HG03159 (cell line): ENCODE data around the gene AGAP5.
"Not testable (repeated sequence)": the region's sequence is repeated elsewhere in the genome, so short reads cannot be mapped to it uniquely, and the experiment has no call there.

Source experiments
- ATAC-seq: cut with Tn5 transposase; IDR thresholded peaks from one replicate; pipeline ENCODE4 v1.9.1; 2021; ENCODE audit warnings: mild to moderate bottlenecking, moderate library complexity; ENCODE audit not compliant: unreplicated experiment

The AGAP5 gene

DNA sequence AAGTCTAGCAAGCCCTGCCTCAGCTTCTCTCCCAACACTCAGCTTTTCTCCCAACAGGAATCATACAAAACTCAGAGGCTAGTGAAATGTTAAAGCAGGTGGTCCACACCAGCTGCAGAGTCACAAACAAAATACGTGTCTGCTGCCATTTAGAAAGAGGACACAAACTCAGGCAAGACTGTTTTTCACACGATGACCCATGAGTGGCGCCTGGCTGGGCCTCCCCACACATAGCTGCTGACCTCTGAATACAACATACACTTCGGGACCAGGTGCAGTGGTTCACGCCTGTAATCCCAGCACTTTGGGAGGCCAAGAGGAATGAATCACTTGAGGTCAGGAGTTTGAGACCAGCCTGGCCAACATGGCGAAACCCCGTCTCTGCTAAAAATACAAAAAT lies 35.2 kb downstream of the AGAP5 start:
- ATAC-seq, result not testable (repeated sequence)

DNA sequence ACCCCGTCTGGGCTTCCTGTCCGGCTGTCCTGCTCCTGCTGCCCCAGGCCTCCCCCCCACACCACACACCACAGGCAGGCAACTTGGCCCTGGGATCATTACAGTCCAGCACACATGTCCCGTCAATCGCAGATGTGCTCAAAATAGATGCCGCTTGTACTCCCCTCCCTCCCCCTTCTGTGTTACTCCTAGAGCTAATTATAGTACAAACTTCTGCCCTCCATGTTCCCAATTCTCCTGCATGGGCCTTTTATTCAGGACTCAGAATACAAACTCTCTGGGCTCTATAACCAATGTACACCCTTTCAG lies 42.0 kb downstream of the AGAP5 start, which contains the start of gene SYNPO2L:
TSS of gene SYNPO2L (minus strand) at position 40 of the 309 bp plus-strand sequence. CDS start 107 bp downstream, outside the sequence.
- ATAC-seq, result no peak

GRCh38 chr10:73655257-73655989 lies 42.5 kb downstream of the AGAP5 start:
- no peak for ATAC-seq

- ATAC-seq, result no peak
These were observed 44.2 kb downstream of the AGAP5 start for GRCh38 chr10:73653701-73654100.

DNA sequence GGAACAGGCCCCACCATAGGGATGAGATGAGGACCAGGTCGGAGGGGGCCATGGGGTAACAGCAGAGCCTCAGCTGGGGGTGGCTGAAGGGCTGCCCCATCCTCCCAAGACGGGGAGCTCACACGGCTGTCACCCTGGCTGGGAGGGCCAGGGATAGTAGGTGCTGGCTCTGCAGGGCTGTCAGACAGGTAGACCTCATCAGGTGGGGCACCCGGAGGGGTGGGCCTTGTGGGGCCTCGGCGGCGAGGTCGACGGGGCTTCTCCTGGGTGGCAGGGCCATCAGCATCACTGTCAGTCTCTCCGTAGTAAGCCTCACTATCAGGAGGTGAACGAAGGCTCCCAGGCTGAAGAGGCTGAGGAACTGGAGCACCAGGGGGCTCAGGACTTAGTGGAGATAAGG lies 44.7 kb downstream of the AGAP5 start:
- no peak for ATAC-seq

GRCh38 chr10:73650537-73651331 lies 47.2 kb downstream of the AGAP5 start:
- ATAC-seq, result no peak

DNA sequence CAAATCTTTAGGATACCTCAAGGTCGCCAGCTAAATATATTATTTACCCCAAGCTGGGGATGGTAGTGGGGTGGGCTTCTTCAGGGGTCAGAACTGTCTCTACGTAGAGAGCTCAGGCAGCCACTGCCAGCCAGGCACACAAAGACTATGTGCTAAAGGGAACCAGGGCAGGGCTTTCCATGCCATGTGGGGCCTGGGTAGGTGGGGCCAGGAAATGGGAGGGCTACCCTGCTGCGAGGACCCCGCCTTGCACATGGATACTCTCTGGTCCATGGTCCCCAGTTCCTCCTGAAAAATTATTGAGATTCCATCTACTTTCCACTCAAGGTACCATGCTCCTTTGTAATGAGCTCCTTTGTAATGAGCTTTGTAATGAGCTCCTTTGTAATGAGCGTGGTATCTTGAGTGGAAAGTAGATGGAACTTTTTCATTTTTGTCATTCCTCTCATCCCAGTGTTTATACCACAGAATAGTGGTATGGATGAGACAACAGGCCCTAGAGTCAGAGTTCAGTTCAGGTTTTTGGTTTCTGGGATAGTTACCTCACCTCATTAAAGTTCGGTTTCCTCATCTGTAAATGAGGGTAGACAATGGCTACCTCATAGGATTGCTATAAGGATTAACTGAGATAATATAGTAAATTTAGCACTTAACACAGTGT lies 47.9 kb downstream of the AGAP5 start:
- ATAC-seq, result no peak

DNA sequence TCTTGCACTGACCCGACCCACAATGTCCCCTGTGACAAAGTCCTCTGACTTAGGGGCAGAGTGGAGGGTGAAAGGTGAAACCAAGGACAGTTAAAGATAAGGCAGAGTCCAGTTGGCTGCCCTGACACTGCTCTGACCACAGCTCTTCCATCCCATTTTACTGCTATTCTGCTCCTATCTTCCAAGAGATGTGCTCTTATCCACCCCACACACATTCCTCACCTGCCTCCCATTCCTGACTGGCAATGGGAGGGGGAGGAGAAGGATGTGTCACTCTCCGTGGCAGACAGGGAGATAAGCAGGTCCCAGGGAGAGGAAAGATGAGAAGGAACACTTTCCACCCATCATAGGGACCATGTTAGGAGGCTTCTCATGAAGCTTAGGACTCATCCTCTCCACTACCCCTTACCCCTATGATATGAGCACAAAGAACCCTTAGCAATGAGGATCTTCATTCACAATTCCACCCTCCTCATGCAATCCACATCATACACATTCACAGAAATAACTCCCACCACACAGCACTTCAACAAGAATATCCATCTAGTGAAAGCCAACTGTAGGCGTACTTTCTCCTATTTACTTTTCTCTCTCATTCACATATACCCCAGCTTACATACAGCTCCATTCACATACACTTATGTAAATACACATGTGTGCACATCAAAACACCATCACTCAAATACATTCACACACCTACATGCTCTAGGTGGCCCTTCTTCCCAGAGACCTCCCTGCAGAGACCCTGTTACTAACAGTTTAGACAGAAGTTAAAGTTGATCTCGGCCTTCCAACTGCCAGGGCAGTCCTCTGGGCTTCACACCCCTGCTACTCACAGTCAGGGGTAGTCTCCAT lies 48.7 kb downstream of the AGAP5 start:
- ATAC-seq, result no peak

DNA sequence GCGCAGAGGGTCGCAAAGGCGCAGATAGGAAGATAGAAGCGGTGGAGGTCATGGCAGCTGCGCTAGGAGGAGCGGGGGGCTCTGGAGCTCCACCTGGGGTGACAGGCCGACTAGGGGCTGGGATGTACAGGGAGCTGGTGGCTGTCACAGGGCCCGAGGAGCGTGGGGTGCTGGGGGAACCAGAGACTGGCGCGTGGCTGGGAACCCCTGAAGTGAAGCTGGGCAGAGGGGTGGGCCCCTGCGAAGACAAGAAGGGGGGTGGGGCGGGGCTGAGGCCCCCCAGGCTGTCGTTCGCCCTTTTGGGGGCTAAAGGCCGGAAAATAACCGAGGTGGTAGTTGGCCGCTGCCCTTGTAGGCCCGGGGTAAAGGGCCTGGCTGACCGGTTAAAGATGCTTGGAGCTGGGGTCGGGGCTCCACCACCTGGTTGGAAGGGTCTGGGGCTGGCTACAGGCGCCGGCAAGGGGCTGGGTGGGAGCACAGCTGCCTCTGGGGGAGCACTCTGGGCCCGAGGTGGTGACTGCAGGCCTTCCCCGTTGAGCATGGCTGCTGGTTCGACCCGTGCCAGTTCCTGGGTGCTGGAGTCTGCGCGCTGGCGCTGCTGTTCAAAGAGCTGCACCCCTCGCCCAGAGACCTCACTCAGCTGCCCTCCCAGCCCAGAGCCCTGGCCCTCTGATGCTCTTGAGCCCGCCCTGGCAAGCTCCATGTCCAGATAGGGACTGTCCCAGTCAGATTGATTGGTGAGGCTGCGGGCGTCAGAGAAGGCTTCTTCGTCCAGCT lies 49.8 kb downstream of the AGAP5 start:
- ATAC-seq, result no peak

GRCh38 chr10:73647211-73647874 lies 50.6 kb downstream of the AGAP5 start:
- ATAC-seq, result no peak

DNA sequence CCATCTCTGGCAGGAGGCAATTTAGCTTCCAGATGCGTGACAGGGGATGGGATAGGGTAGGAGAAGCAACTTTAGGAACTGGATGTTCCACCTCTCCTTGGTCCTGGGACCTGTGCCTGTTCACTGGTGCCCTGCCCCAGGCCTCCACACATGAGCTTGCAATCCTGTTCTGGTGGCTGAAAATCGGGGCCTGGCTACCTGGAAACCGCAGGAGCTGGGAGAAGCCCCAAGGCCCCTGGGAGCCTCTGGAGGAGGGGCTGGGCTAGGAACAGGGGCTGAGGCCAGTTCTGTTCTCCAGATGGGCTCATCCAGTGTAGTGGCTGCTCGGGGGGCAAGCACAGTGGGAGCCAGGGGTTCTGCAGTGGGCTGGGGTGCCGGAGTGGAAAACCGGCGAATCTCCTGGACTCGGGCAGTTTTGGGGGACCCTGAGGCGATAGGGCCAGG lies 51.3 kb downstream of the AGAP5 start:
- no peak for ATAC-seq

DNA sequence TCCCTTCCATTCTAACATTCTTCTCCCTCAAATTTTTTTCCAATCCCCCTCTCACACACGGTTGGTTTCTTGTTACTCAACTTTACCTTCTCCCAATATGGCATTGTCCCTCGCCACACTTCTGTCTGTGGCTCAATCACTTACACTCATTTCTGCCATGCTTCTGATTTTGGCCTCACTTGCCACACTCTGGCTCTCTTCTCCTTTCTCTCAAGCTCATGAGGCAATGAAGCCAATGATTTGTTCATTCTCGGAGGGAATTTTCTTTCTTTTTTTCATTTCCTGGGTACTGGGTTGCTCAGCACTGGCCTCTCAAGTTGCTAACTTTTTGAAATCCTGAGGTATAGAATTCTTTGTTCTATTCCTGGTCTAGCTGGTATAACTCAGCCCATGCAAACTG lies 52.7 kb downstream of the AGAP5 start:
- ATAC-seq, result no peak

- no peak for ATAC-seq
These were observed 53.1 kb downstream of the AGAP5 start for GRCh38 chr10:73644767-73645166.

DNA sequence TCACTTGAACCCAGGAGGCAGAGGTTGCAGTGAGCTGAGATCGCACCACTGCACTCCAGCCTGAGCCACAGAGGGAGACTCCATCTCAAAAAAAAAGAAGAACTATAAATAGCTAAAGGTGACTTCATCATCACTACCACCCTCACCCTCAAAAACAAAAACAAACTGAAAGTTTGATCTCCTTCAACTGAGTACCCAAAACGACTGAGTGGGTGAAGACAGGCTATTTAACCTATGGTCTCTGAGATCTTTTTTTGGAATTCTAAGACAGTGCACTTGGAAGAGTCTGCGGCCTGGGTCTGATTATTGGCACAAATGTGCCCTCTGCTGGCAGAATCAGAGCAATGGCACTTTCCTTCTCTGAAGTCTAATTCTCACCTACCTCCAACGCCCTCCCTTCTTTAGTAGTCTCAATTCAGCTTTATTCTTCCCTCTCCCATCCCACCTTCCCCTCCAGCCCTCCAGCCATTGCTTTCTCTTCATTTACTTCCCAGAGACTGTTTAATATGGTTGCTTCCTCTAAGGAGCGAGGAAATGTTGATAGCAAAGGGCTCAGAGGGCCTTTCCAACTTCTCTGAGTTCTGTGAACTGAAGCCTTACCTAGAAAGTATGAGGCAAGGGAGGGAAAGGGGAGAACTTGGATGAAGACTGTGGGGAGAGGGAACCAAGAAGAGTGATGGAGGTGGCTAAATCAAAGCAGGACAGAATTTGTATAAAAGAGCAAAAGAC lies 53.7 kb downstream of the AGAP5 start:
- no peak for ATAC-seq

- no peak for ATAC-seq
These were observed 54.5 kb downstream of the AGAP5 start for GRCh38 chr10:73643362-73643761.

DNA sequence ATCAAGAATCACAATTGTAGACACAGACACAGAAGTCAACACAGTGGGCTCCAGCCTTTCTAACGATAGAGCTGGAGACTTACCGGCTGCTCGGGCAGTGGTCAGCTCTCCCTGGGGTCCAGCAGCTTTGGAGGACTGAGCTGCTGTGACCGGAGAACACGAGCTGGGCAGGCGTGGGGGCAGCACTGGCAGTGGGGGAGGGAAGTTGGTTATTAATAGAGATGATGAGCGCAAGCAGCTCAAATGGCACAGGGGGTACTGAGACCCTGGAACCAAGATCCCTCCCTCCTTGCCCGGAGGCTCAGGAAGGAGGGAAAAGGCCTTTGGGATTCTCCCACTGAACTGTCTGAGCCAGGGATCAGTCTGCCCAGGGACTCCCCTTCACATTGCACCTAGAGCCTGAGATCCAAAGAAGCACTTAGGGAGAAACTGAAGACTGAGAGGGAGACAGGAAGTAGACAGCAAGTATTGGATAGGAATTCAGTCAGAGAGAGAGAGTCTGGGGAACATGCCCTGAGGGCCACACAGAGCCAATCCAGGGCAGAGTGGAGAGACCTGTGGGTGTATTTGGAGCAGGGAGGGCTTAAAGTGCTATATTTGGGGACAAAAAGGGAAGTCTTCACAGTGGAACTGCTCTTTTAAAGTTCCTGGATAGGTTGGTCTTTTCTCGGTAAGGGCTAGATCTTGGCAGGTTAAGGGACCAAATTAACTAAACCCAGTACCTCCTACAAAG lies 56.4 kb downstream of the AGAP5 start, which contains the start of gene MYOZ1:
TSS of gene MYOZ1 (minus strand) at position 147 of the 733 bp plus-strand sequence. CDS start 1,457 bp downstream, outside the sequence.
- ATAC-seq, result no peak

DNA sequence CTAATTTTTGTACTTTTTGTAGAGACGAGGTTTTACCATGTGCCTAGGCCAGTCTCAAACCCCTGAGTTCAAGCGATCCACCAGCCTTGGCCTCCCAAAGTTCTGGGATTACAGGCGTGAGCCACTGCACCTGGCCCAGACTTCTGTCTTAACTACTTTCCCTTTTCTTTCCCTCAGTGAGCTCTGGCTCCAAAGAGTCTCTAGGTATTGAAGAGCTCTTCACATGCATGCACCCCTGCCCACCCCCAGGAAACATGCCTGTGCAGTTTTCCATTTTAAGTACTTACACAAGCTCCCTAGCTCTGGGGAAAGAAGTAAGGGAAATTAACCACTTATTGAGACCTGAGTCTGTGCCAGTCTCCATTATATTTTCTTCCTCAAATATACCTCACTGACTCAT lies 58.6 kb downstream of the AGAP5 start:
- ATAC-seq, result no peak

DNA sequence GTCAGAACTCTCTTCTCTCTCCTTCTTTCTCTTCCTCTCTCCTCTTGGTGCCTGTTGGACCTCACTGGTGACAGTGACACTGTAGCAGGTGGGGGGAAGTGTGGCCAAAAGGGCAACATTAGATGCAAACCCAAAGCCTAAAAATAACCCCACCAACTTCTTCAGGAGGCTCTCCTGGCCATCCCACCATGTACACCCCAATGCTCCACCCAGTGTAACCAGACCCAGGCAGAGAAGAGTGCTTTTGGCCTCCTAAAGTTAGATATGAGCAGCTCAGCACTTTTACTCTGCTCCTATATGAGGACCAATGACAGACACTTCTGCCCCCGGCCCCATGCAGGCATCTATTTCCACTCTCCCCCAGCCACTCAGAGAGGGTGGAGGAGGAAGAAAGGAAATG lies 62.1 kb downstream of the AGAP5 start:
- ATAC-seq, result no peak
